Activated CD4-positive, CD25-positive, alpha-beta regulatory T cell (primary cell): ENCODE measurements around the gene DNAH8.

ENCODE experiments used
- DNase-seq, 4 experiments: peaks; one replicate each; lab custom pipeline; 2025; lab: John Stamatoyannopoulos, UW

DNAH8 gene

DNA sequence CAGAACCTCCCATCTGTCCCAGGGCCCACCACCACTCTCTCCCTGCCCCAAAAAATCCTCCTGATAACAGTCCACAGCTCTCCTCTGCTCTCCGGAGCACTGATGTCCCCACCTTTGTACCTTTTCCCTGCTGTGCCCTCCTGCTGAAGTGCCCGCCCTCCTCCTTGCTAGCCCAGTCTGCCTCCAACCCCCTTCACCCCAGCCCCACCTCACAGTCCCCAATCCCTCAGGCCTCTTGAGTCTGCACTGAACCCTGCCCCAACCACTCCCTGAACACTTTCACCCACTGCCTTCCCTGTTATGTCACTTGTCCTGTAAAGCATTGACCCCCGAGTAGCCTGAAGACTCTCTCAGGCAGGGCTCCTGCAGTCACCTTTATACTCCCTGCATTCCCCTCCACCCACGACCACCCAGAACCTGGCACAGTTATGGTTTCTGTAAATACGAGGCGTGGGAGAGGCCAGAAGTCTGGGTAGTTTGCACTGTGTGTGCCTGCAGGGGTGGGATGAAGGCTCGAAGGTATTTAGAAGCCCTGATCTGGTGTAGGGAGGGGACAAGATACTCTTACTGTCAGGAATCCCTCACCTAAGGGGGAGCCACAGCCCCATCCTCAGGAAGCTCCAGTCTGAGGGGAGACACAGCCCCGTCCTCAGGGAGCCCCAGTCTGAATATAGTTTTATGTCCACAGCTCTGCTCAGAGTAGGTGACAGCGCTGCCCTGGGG is 338.9 kb downstream of the DNAH8 start:
- no peak for DNase-seq

- DNase-seq = no peak
These were observed 339.5 kb downstream of the DNAH8 start for GRCh38 chr6:39054577-39055142.

DNA sequence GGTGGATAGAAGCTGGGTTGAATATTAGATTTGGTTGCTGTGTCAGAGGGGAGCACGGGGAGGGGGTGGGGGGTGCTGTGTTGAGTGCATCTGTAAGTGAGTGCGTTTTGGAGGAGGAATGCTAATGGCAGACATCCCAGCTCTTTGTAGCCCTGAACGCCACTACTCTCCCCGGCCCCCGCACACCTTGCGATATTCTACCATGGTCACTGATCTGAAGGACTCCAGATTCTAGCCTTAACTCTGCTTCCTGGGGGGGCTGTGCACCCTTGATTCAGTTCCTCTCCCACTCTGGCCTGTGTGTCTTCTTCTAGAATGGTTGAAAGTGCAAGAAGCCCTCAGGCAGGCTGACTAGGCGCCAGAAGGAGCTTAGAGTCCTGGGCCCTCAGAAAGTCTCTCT is 340.6 kb downstream of the DNAH8 start:
- DNase-seq = no peak

GRCh38 chr6:39056191-39056590 is 341.1 kb downstream of the DNAH8 start:
- no peak for DNase-seq

DNA sequence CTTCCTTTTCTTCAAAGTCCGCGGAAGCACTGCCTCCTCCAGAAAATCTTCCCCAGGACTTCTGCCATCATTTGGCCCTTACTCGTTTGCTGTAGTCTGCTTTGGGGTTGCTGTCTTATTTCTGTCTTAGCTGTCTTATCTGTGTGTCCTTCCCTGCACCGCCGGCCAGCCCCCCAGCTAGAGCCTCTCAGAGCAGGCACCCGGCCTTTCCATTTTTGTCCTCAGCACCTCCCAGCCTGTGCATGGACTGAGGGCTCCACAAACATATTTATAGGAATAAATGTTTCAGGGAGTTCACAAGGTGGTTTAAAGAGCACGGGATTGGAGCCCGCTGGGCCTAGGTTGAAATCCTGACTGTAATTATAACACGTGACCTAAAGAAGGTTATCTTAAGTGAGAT is 341.6 kb downstream of the DNAH8 start:
- DNase-seq = no peak

GRCh38 chr6:39057251-39058155 is 342.4 kb downstream of the DNAH8 start:
- no peak for DNase-seq

DNA sequence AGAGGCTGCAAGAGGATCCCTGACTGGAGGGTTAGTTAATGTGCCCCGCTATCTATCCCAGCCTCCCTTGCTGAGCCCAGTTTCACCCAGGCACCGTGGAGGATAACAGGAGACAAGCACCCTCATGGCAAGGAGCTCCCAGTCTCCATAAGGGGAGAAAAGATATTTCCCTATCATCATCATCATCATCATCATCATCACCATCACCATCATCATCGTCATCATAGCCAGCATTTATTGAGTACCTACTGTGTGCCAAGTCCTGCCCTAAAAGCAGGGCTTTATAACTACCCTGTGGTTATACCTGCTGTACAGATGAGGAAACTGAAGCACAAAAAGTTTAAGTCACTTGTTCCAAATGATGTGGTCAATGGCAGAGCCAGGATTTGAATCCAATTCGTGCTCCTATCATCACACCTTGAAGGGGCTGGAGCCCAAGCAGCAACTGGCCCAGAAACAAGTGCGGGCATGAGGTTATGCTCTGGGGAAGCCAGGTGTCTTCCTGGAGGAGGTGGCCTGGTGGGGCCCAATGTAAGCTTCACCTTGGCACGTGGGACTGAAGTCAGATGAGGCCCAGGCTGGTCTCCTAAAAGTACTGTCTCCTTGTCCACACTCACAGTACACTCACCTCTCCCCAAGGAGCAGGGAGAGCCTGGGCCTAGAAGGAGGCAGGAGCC is 343.5 kb downstream of the DNAH8 start:
- DNase-seq = no peak

DNA sequence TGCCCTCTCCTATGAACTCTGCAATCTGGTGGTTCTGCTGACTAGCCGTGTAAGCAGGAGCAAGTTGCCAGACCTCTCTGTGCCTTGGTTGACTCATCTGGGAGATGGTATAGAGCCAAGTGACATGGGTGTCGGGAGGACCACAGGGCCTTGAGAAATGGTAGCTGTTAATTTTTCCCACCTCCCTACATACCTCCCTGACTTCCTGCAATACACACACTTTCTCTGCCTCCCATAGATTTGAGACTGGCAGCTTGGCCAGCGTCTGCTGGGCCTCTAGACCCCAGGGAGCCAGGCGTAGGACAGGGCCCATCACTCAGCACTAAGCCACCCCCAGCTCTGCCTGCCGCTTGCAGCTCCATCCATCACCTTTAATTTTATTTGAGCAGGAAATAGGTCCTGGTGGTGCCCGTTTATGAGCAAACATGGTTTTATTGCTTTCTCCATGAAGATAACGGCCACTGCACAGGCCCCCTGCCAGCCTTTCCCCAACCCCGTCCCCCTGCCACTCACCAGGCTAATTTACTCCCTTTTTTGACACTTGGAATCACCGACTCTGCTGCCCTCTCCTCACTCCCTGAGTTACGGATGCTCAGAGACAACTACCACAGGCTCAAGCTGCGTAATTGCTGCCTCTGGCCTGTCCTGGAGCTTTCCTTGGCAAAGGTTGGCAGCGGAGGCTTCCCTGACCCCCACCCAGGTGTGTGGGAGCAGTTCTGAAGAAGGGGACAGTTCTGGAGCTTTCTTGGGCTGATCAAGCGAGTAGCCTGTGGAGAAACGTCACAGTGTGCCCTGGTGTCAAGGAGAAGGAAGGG is 344.6 kb downstream of the DNAH8 start:
- DNase-seq = no peak

- no peak for DNase-seq
These were observed 345.5 kb downstream of the DNAH8 start for GRCh38 chr6:39060467-39061160.

- DNase-seq = no peak
These were observed 346.1 kb downstream of the DNAH8 start for GRCh38 chr6:39061182-39061581.

DNA sequence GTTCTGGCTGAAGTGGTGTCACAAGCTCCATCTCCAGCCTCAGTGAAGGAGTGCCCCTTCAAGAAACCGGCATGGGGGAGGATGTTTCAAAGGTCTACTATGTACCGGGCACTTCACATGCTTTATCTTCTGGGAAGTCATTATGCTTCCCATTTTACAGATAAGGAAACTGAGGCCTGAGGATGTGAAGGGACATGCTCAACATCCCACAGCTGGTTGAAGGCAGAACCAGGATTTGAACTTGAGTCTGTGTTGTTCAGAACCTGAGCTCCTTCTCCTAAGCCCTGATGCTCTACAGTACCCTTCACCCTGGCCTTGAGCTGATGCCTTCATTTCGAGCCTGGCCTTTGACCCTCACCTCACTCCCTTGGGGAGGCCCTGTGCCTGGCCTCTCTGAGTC is 346.5 kb downstream of the DNAH8 start:
- DNase-seq = no peak

- no peak for DNase-seq
These were observed 347.1 kb downstream of the DNAH8 start for GRCh38 chr6:39062014-39062740.

DNA sequence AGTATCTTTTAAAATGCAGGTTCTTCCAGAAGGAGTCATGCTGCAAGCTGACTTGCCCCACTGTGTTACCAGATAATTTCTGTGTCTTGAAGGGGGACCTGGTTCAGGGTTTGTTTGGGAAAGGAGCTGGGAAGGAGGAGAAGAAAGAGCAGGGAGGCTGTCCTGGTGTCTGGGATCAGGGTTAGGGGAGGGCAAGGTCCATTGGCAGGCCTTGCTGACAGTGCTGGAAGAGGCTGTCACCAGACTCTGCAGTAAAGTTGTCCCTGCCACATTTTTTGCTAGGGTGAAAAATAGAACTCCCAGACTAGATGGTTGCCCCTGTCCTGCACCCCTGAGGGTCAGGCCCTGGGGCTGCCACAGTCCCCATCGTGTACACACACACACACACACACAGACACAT is 348.4 kb downstream of the DNAH8 start:
- DNase-seq = no peak

DNA sequence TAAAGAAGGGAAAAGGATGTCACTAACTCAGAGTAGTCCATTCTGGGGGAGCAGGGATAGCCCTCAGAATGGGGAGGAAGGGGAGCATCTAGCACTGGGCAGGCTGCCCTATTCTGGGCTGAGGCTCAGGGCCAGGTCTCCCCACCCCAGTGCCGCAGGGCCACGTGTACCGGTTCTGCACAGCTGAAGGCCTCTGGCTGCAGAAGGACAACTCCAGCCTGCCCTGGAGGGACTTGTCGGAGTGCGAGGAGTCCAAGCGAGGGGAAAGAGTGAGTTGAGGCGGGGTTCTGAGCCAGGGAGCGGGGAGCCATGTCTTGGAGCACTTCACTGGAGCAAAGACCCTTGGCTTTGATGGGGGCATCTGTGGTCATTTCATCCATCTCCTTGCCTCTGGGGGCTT is 350.4 kb downstream of the DNAH8 start:
- no peak for DNase-seq

- no peak for DNase-seq
These were observed 353.3 kb downstream of the DNAH8 start for GRCh38 chr6:39068391-39068790.

- DNase-seq = no peak
These were observed 357.7 kb downstream of the DNAH8 start for GRCh38 chr6:39072830-39073229.

DNA sequence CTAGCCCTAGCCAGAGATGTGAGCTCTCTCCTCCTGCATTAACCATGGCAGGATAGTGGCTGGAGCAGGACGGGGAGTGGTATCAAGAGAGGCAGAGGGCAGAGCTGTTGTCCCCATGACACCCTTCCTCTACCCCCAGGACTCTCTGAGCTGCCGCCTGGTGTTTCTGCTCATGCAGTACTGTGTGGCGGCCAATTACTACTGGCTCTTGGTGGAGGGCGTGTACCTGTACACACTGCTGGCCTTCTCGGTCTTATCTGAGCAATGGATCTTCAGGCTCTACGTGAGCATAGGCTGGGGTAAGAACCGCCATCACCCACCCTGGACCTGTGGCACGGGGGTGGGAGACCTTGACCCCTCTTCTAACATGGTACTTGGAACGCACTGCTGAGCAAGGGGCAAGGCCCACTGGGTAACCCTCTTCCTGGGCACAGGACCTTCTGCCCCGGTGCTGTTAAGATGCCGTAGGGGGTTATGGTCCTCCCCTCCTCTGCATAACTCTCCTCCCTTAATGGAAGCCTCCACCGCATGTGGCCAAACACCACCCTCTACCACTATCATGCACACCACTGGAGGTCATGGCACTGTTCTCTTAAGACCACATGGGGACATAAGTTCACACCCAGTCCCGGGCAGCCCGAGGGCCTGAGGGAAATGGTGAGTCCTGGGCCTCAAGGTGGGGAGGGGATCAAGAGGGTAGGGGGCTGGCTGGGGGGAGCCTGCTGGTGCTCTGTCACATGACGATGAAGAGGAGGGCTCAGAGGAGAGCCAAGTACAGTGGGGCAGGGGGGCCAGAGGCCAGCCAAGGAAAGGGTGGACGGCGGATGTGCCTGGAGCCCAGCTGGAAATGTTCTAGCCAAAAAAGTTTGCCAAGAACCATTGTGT is 358.6 kb downstream of the DNAH8 start:
- DNase-seq = no peak

GRCh38 chr6:39074486-39074885 is 359.4 kb downstream of the DNAH8 start:
- DNase-seq = no peak

DNA sequence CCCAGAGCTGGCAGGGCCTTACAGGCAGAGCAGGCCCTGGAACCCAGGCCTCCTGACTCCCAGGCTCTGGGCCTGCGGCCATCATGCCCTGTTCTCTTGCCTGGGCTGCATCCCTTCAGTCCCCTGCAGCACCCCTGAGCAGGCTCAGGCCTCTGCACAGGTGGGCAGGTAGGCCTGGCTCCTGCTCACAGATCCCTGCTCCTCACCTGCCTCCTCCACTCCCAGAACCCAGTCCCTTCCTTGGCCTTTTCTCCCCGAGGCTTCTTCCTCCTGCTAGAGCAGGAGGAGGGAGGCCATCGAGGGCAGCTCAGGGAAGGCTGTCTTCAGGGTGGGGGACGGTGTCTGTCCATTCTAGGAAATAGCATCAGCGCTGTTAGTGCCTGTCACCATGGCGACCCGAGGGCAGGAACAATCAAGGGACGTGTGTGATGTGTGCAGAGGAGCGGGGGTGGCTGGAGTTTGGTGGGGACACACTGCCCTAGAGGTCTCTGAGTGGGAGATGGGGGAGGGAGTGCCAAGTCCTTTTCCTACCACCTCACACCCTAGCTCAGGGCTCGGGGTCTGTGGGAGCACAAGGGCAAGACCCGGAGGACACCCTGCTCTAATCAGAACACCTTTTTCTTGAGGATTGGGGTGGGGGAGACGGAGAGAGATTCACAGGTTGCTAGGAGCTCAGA is 360.0 kb downstream of the DNAH8 start:
- DNase-seq = no peak
